NCI-H187 (cell line): Measurements from ENCODE around the gene MINK1.
"Not testable (repeated sequence)": the region's sequence is repeated elsewhere in the genome, so short reads cannot be mapped to it uniquely, and the experiment has no call there.

Experiments
- DNase-seq, 2 experiments: peaks; one replicate each; lab custom pipeline; 2025; lab: John Stamatoyannopoulos, UW

MINK1 gene

DNA sequence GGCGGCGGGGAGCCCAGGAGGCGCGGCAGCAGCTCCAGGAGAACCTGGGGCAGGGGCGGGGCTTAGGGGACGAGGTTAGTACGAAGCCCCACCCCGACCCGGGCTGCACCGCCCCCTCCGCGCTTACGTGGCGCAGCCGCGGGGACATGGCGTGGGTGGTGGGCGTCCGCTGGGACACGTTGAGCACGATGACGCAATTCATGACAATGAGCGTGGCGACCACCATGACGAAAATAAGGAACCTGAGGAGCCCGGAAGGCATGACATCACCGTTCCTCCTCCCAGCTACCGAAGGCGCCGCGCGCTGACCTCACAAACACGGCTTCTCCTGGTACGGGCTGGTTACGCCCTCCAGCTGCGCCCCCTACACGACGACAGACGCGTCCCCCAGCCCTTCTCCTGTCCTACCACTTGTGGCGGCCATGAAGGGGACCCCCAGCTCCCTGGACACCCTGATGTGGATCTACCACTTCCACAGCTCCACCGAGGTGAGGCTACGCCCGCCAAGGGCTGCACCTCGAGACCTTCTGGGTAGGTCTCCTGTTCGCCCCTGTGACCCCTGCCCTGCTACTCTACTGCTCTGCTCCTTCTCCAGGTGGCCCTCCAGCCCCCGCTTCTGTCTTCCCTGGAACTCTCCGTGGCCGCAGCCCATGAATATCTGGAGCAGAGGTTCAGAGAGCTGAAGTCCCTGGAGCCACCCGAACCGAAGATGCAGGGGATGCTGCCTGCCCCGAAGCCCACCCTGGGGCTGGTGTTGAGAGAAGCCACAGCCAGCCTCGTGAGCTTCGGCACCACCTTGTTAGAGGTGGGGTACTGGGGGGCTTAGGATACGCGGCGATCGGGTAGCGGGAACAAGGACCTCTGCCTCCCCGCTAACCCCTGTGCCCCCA is 66.4 kb downstream of the MINK1 start, which contains the start of gene C17orf107:
C17orf107 (plus strand) TSS at position 196 of the 890 bp plus-strand sequence; CDS start at position 423, 227 bp downstream.
- peak in 1 of 2 experiments; percentile 2 for DNase-seq

DNA sequence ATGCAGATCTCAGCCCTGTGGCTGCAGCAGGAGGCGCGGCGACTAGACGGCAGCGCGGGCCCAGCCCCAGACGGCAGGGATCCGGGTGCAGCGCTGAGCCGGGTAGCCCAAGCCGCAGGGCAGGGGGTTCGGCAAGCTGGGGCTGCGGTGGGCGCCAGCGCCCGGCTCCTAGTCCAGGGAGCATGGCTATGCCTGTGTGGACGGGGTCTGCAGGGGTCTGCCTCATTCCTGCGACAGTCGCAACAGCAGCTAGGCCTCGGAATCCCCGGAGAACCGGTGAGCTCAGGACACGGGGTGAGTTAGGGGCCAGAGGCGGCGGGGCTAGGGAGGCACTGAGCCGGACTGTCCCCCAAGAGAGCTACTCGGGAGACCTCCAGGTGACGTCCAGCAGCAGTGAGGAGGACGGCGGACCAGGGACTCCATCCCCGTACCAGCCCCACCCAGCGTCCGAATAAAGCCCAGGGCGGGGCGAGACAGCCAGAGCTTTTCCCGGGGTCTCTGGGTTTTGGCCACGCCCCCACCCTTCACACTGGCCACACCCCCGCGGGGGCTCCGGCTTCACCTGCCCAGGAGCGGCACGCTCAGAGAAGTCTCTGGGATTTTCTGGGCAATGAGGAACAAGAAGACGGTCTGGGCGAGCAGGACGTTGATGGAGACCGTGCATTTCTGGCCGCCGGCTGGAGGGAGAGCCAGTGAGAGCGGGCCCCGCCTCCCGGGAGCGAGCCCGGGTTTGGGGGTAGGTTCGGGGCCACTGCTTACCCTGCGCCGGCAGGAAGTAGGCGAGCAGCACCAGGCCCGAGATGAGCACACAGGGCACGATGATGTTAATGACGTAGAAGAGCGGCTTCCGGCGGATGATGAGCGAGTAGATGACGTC is 67.3 kb downstream of the MINK1 start:
- no peak for DNase-seq

DNA sequence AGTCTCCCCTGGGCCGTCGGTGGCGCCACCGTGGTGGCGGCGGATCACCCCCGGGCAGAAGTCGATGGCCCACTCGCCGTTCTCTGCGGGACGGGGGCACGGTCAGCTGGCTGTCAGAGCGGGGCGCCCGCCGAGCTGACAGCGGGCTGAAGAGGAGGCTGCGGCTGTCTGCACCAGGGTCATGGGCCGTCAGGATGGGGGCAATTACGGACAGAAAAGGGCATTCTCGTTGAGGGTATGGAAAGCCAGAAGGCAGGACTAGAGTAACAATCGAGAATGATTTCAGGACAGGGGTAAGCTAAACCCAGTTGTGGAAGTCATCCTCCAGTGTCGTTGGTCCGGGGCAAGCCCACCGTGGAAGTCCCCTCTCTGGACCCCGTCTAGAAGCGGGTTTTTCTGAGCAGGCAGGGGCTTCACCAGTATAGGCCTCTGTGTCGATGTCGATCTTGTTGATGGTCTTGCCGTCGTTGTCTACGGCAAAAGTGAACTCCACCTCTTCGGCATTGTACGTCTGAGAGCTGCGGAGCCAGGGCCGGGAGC is 68.0 kb downstream of the MINK1 start:
- DNase-seq = no peak

DNA sequence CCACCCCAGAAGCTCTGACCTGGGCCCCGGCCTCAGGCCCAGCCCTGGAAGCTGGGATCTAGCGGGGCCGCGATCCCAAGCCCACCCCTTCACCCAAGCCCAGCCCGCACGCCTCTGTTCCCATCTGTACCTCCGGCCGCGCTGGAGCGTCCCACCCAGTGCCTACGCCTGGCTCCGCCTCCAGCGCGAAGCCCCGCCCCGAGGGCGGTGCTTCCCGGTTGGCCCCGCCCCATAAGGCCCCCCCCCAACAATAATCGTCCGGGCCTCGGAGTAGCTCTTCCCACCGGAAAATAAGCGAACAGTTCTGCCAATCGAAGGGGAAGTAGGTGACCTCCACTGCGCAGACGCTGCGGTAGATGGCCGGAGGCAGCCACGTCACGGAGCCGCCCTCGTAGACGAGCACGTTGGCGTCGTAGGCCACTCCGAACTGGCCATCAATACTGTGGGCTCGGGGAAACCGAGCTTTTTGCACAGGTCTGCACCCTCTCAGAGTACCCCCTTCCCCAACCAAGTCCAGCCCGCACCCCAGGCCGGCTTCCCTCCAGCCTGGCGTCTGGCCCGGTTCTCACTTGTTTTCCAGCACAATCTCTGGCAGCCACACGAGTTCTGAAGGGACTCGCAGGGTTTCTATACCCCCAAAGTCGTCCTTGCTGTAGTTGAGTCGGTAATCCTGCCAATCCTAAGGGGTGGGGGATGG is 68.7 kb downstream of the MINK1 start:
- no peak for DNase-seq

GRCh38 chr17:4902540-4902939 is 69.4 kb downstream of the MINK1 start:
- DNase-seq = no peak

DNA sequence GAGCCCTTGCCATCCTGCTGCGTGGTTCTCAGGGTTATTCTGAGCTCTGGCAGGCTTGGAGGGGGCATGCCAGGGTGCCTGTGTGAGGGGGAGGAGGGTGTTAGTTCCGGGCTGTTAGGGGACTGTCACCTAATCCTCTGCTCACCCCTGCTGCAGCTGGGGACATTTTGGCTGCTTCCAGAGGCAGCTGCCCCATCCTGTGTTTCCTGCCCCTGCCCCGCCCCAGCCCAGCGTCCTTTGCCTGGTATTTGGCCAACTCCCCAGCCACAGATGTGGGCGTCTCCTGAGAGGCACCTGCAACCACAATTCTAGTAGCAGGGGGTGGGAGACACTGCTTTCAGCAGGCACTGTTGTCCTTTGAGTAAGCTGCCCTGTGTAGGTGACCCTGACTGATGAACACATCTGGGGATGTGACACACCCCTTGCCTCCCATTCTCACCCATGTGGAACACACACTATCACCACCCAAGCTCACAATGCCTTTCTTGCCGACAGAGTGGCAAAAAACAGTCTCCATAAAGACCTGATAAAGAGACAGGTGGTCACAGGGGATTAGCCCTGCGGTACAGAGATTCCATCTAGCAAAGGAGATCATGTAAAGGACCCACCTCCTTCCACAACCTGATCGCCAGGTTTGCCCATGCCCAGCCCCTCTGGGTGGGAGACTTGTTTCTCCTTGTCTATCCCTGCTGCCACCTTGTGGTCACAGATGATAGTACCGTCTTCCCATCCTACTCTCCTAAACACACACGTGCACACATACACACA is 70.1 kb downstream of the MINK1 start, which contains the start of gene CHRNE:
CHRNE (minus strand) TSS at position 48 of the 768 bp plus-strand sequence; CDS start at position 13, 35 bp downstream.
- peak; percentile 10 to 45 for DNase-seq

DNA sequence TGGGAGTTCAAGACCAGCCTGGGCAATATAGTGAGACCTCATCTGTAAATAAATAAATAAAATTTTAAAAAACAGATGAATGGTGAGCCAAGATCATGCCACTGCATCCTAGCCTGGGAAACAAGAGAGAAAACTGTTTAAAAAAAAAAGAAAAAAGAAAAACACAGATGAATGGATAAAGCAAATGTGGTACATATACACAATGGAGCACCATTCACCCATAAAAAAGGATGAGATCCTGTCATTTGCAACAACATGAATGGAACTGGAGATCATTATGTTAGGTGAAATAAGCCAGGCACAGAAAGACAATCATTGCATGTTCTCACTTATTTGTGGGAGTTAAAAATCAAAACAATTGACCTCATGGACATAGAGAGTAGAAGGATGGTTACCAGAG is 73.5 kb downstream of the MINK1 start:
- not testable (repeated sequence) for DNase-seq

- DNase-seq = no peak
Measured at GRCh38 chr17:4908301-4908700, 75.2 kb downstream of the MINK1 start.

DNA sequence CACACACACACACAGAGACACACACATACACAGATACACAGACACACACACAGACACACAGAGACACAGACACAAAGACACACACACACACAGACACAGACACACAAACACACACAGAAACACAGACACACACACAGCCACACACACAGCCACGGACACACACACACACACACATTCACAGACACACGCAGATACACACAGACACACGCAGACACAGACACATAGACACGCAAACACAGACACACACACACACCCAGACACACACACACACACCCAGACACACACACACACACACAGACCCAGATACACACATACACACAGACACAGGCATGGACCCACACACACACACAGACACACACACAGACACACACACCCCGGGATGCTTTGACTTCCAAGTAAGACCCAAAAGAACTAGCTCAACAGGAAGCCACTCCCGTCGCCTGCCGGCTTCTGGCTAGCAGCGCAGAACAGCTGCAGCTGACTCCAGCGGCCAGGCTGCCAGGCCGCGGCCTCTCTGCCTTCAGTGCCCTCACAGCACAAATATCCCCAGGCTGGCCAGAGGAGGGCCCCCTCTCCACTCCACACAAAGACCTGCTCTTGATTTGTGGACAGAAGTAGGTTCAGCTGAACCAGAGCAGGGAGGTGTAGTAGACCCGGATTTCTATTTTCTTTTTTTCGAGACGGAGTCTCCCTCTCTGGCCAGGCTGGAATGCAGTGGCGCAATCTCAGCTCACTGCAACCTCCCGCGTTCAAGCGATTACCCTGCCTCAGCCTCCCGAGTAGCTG is 75.8 kb downstream of the MINK1 start:
- DNase-seq = no peak

GRCh38 chr17:4913994-4914393 is 80.9 kb downstream of the MINK1 start:
- no peak for DNase-seq

DNA sequence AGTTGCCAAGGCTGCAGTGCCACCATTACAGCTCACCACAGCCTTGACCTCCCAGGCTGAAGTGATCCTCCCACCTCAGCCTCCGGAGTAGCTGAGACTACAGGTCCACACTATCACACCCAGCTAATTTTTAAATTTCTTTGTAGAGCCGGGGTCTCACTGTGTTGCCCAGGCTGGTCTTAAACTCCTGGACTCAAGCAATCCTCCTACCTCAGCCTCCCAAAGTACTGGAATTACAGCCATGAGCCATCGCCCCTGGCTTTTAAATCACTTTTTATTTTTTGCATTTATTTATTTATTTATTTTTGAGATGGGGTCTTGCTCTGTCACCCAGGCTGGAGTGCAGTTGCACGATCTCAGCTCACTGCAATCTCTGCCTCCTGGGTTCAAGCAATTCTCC is 81.4 kb downstream of the MINK1 start:
- not testable (repeated sequence) for DNase-seq

DNA sequence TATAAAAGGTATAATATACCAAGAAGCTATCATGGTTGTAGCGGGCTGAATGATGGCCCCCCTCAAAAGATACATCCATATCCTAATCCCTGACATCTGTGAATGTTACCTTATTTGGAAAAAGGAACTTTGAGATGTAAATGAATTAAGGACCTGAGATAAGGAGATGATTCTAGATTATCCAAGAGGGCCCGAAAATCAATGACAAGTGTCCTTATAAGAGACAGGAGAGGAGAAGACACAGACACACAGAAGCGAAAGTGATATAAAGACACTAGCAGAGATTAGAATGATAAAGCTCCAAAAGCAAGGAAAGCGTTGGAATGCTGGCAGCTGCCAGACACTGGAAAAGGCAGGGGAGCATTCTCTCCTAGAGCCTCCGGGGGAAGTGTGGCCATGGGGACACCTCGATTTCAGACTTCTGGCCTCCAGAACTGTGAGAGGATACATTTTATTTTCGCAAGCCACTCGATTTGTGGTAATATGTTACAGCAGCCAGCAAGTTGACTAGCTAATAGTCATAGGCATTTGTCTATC is 86.4 kb downstream of the MINK1 start:
- no peak for DNase-seq

DNA sequence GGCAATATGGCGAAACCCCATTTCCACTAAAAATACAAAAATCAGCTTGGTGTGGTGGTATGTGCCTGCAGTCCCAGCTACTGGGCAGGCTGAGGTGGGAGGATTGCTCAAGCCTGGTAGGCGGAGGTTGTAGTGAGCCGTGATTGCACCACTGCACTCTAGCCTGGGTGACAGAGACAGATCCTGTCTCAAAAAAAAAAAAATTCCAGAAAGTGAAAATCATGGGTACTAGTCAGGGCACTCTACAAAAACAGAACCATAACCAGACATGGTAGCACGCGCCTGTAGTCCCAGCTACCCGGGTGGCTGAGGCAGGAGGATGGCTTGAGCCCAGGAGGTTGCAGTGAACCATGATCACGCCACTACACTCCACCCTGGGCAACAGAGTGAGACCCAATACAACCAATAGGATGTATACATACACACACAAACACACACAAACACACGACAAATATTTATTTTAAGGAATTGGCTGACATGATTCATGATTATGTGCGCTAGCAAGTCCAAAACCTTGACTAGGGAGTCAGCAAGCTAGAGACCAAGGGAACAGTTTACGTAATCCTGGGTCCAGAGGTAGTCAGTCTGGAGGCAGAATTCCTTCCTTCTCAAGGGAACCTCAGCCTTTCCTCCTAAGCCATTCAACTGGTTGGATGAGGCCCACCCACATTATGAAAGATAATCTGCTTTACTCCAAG is 87.4 kb downstream of the MINK1 start:
- no peak for DNase-seq

DNA sequence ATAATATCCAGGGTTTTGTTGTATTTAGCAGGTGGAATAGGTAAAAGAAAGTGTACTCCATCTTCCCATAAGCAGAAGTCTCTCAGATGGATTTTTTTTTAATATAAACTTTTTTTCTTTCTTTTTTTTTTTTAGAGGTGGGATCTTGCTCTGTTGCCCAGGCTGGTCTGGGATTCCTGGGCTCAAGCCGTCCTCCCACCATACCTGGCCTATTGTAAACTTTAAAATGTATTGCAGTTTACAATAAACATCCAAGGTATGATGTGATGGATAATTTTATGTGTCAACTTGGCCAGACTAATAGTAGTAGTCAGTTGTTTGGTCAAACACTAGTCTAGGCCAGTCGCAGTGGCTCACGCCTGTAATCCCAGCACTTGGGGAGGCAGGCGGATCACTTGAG is 88.2 kb downstream of the MINK1 start:
- DNase-seq = no peak

DNA sequence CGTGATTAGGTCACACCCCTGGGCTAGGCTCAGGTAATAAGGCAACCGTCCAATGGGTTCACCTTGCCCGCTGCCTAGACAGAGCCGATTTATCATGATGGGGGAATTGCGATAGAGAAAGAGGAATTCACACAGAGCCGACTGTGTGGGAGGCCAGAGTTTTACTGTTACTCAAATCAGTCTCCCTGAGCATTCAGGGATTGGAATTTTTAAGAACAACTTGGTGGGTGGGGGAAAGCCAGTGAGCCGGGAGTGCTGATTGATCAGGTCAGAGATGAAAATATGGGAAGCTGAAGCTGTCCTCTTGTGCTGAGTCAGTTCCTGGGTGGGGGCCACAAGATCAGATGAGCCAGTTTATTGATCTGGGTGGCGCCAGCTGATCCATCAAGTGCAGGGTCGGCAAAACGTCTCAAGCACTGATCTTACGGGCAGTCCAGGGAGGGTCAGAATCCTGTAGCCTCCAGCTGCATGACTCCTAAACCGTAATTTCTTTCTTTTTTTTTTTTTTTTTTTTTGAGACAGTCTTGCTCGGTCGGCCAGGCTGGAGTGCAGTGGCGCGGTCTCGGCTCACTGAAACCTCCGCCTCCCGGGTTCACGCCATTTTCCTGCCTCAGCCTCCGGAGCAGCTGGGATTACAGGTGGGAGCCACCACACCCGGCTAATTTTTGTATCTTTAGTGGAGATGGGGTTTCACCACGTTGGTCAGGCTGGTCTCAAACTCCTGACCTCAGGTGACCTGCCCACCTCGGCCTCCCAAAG is 93.6 kb downstream of the MINK1 start:
- not testable (repeated sequence) for DNase-seq

- no peak for DNase-seq
Measured at GRCh38 chr17:4928881-4929280, 95.7 kb downstream of the MINK1 start.

DNA sequence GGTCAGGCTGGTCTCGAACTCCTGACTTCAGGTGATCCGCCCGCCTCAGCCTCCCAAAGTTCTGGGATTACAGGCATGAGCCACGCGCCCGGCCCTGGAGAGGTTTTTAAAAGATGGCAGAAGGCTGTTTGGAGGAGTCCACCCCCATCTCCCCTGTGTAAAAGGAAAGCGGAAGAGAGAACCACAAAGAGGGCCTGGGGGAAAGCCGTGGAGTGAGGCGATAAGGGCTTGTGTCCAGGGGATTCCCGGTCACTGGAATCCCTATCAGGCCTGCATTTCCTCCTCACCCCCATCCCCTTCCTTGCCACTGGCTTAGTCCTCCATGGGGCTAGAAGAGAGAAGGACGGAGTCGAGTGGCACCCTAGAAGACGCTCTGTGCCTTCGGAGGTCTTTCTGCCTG is 98.8 kb downstream of the MINK1 start, which contains the start of gene GP1BA:
GP1BA (plus strand) TSS at position 315 of the 400 bp plus-strand sequence. CDS start 328 bp downstream, outside the sequence.
- DNase-seq = no peak

GRCh38 chr17:4932756-4933155 is 99.6 kb downstream of the MINK1 start:
- no peak for DNase-seq
